ENCODE results near the gene ABCA12. TPM values are rescaled to one million over a fixed set of nuclear protein-coding genes. Genes with fewer than 3 reads are reported as not detected.

Gene ABCA12
- total and polyA plus RNA-seq, 5 donors from 2014 or later: not detected

DNA sequence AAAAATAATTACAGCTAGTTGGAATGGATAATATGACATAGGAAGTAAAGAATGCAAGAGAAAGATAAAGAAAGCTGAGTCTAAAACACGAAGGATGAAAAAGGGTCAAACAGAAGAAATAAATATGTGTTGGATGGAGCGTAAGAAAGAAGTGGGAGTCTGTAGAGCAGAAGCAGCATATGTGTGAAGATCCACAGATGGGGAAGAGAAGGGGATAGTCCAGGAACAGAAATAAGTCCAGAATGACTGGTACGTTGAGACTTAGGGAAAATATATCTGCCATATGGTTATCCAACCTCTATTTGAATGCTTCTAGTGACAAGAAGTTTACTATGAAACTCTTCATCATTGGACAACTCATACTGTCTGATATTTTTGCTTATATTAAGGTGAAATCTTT, 18.0 kb downstream of the ABCA12 start:
- no peaks in the 10 kb centered on the region for H3K4me1 ChIP-seq (ENCODE audit: control insufficient read depth, insufficient read depth, low read length, poor library complexity, severe bottlenecking)
- H3K27ac ChIP-seq (ENCODE audit: insufficient read depth, low read length, poor library complexity, severe bottlenecking): no peak overlapping the region
- H3K9me3 ChIP-seq (ENCODE audit: control insufficient read depth in 2 of 2, low read length in 2 of 2): peaks cover 0 to 1% of the 10 kb centered on the region in 2 experiments
- H3K4me3 Mint-ChIP-seq: no peak overlapping the region
- H3K4me1 Mint-ChIP-seq: no peaks in the 10 kb centered on the region
- H3K27me3 Mint-ChIP-seq: no peaks in the 10 kb centered on the region
- DNase-seq (no peak), ATAC-seq (ENCODE audit: low read depth in 2 of 2) (no peak)
- H3K9me3 Mint-ChIP-seq: peaks cover 0 to 14% (median 4%) of the 10 kb centered on the region in 7 donors
- H3K27me3 ChIP-seq (ENCODE audit: control insufficient read depth, insufficient read depth, low read length): no peaks in the 10 kb centered on the region
- no peak overlapping the region for H3K4me3 ChIP-seq (ENCODE audit: low read depth, low read length)
- H3K36me3 Mint-ChIP-seq: no peaks in the 10 kb centered on the region
- H3K27ac Mint-ChIP-seq: no peak overlapping the region
- no peaks in the 10 kb centered on the region for H3K36me3 ChIP-seq (ENCODE audit: control insufficient read depth, insufficient read depth, low read length)

DNA sequence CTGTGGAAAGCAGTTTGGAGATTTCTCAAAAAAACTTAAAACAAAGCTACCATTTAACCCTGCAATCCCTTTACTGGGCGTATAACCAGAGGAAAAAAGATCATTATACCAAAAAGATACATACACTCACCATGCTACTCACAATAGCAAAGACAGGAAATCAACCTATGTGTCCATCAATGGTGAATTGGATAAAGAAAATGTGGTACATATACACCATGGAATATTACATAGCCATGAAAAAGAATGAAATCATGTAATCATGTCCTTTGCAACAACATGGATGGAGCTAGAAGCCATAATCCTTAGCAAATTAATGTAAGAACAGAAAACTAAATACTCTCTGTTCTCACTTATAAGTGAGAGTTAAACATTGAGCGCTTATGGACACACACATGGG, 18.6 kb downstream of the ABCA12 start:
- no peak overlapping the region for H3K27ac ChIP-seq (ENCODE audit: insufficient read depth, low read length, poor library complexity, severe bottlenecking)
- Mint-ChIP-seq H3K36me3 (no peaks in the 10 kb centered on the region), H3K9me3 (peaks cover 0 to 14% (median 4%) of the 10 kb centered on the region in 7 donors), H3K4me3 (no peak overlapping the region), H3K27ac (no peak overlapping the region), H3K4me1 (no peaks in the 10 kb centered on the region), H3K27me3 (no peaks in the 10 kb centered on the region)
- ATAC-seq (ENCODE audit: low read depth in 2 of 2): no peak
- H3K36me3 ChIP-seq (ENCODE audit: control insufficient read depth, insufficient read depth, low read length): no peaks in the 10 kb centered on the region
- H3K9me3 ChIP-seq (ENCODE audit: control insufficient read depth in 2 of 2, low read length in 2 of 2): peaks cover 0 to 1% of the 10 kb centered on the region in 2 experiments
- DNase-seq: no peak
- H3K27me3 ChIP-seq (ENCODE audit: control insufficient read depth, insufficient read depth, low read length): no peaks in the 10 kb centered on the region
- H3K4me1 ChIP-seq (ENCODE audit: control insufficient read depth, insufficient read depth, low read length, poor library complexity, severe bottlenecking): no peaks in the 10 kb centered on the region
- no peak overlapping the region for H3K4me3 ChIP-seq (ENCODE audit: low read depth, low read length)

DNA sequence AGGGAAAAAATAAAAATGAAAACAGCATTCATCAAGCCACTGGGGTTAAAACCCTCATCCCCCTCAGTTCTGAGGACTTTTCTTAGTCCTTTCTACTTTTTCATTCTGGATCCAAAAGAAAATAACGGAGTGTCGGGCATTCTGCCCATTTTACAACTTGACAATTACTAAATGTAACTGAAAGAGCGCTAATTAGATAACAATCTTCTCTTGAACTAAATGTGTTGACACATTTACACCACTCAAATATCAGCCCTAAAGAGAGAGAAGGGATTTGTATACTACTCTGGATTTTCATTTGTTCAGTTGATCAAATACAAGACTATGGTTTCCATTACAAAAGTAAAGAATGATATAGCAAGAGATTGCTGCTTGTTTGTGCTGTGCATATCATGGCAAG, 27.5 kb downstream of the ABCA12 start:
- Histone ChIP-seq H3K4me1 (ENCODE audit: control insufficient read depth, insufficient read depth, low read length, poor library complexity, severe bottlenecking) (no peaks in the 10 kb centered on the region), H3K4me3 (ENCODE audit: low read depth, low read length) (no peak overlapping the region), H3K9me3 (ENCODE audit: control insufficient read depth in 2 of 2, low read length in 2 of 2) (no peaks in the 10 kb centered on the region), H3K27me3 (ENCODE audit: control insufficient read depth, insufficient read depth, low read length) (no peaks in the 10 kb centered on the region), H3K36me3 (ENCODE audit: control insufficient read depth, insufficient read depth, low read length) (no peaks in the 10 kb centered on the region), H3K27ac (ENCODE audit: insufficient read depth, low read length, poor library complexity, severe bottlenecking) (no peak overlapping the region)
- Mint-ChIP-seq H3K27me3 (no peaks in the 10 kb centered on the region), H3K4me3 (no peak overlapping the region), H3K9me3 (peaks cover 0 to 2% (median 0%) of the 10 kb centered on the region in 7 donors), H3K36me3 (no peaks in the 10 kb centered on the region), H3K27ac (no peak overlapping the region), H3K4me1 (no peaks in the 10 kb centered on the region)
- DNase-seq (no peak), ATAC-seq (ENCODE audit: low read depth in 2 of 2) (no peak)

DNA sequence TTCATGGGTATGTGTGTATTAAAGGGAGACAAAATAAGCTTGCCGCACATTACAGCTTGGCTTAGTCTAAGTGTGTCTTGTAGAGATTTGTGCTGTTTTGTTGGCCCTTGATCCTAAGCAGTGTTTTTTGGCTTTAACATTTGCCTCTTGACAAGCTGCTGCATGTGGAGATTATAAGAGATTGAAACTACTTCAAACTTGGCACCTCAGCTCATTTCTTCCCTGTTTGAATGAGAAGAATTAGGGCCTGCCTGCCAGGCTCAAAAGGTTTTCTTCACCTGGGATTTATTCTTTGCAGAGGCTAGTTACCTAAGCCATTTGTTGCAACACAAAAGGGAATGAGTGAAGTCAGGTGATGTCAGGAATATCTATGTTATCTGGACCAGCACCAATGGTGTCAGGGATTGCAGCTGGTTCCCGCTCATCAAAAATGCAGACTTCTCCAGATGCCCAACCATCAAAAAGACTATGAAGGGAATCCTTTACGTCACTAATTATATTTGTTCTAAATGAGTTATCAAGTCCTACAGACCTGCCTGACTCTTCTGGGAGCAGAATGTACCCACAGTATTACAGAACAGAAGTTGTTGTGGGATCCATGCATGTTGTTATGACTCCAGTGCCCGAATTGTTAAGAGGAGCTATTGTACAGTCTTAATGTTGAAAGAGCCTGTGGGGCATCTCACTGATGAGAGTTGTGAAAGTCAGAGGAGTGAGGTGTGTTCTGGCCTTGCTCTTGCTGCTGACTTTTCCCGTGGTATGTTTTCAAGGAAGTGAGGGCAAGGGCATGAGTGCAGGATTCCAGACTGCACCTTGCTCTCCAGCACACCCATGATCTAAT, 31.0 kb downstream of the ABCA12 start:
- Histone ChIP-seq H3K27me3 (ENCODE audit: control insufficient read depth, insufficient read depth, low read length) (no peaks in the 10 kb centered on the region), H3K27ac (ENCODE audit: insufficient read depth, low read length, poor library complexity, severe bottlenecking) (no peak overlapping the region), H3K9me3 (ENCODE audit: control insufficient read depth in 2 of 2, low read length in 2 of 2) (no peaks in the 10 kb centered on the region), H3K36me3 (ENCODE audit: control insufficient read depth, insufficient read depth, low read length) (no peaks in the 10 kb centered on the region), H3K4me3 (ENCODE audit: low read depth, low read length) (no peak overlapping the region), H3K4me1 (ENCODE audit: control insufficient read depth, insufficient read depth, low read length, poor library complexity, severe bottlenecking) (no peaks in the 10 kb centered on the region)
- H3K27ac Mint-ChIP-seq: no peak overlapping the region
- no peak overlapping the region for H3K4me3 Mint-ChIP-seq
- no peaks in the 10 kb centered on the region for H3K36me3 Mint-ChIP-seq
- no peaks in the 10 kb centered on the region for H3K27me3 Mint-ChIP-seq
- no peak for ATAC-seq (ENCODE audit: low read depth in 2 of 2)
- H3K9me3 Mint-ChIP-seq: peaks cover 0 to 2% (median 0%) of the 10 kb centered on the region in 7 donors
- no peak for DNase-seq
- no peaks in the 10 kb centered on the region for H3K4me1 Mint-ChIP-seq

DNA sequence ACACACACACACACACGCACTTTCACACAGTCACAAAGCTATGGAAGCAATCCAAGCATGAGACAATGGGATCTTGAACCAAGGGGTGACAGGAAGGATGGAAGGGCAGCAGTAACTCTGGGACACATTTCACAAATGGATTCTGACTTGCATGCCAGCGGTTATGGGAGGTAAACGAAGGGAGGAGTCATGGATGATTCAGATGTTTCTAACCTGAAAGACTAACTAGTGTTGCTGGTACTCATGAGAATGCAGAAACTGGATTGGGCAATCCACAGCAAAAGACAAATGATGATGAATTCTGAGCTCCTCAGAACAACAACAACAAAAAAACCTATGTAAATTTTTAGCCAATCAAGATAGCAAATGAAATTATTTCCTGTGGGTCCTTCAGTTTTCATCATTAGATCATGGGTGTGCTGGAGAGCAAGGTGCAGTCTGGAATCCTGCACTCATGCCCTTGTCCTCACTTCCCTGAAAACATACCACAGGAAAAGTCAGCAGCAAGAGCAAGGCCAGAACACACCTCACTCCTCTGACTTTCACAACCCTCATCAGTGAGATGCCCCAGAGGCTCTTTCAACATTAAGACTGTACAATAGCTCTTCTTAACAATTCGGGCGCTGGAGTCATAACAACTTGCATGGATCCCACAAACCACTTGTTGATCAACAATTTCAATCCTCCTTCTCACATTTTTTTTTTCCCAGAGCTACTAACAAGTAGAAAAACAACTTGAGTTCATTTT, 32.6 kb downstream of the ABCA12 start:
- Mint-ChIP-seq H3K36me3 (no peaks in the 10 kb centered on the region), H3K4me1 (no peaks in the 10 kb centered on the region), H3K9me3 (no peaks in the 10 kb centered on the region), H3K27me3 (no peaks in the 10 kb centered on the region), H3K27ac (no peak overlapping the region), H3K4me3 (no peak overlapping the region)
- Histone ChIP-seq H3K4me1 (ENCODE audit: control insufficient read depth, insufficient read depth, low read length, poor library complexity, severe bottlenecking) (no peaks in the 10 kb centered on the region), H3K36me3 (ENCODE audit: control insufficient read depth, insufficient read depth, low read length) (no peaks in the 10 kb centered on the region), H3K4me3 (ENCODE audit: low read depth, low read length) (no peak overlapping the region), H3K27me3 (ENCODE audit: control insufficient read depth, insufficient read depth, low read length) (no peaks in the 10 kb centered on the region), H3K9me3 (ENCODE audit: control insufficient read depth in 2 of 2, low read length in 2 of 2) (no peaks in the 10 kb centered on the region), H3K27ac (ENCODE audit: insufficient read depth, low read length, poor library complexity, severe bottlenecking) (no peak overlapping the region)
- no peak for ATAC-seq (ENCODE audit: low read depth in 2 of 2)
- DNase-seq: no peak

DNA sequence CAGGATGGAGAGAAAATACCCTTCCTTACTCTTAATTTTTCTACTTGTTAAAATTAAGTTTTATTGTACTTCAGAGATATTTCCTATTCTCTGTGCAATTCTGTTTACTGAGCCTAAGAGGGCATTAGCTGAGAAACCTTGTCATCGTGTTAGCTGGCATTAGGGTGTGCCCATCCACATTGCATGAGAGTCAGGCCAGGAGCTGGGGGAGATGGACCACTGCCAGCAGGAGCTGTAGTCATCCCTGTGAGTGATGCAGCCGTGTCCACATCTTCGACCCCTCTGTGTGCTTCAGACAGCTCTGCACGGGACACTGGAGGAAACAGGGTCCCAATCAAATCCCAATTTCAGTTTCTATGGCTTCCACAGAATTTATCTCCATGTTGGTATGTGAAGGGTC, 34.2 kb downstream of the ABCA12 start:
- H3K36me3 Mint-ChIP-seq: no peaks in the 10 kb centered on the region
- H3K4me3 ChIP-seq (ENCODE audit: low read depth, low read length): no peak overlapping the region
- H3K27me3 ChIP-seq (ENCODE audit: control insufficient read depth, insufficient read depth, low read length): no peaks in the 10 kb centered on the region
- no peaks in the 10 kb centered on the region for H3K9me3 ChIP-seq (ENCODE audit: control insufficient read depth in 2 of 2, low read length in 2 of 2)
- H3K27ac Mint-ChIP-seq: peak overlapping the region in 1 of 3 donors; percentile 6
- no peaks in the 10 kb centered on the region for H3K27me3 Mint-ChIP-seq
- no peaks in the 10 kb centered on the region for H3K4me1 Mint-ChIP-seq
- no peaks in the 10 kb centered on the region for H3K4me1 ChIP-seq (ENCODE audit: control insufficient read depth, insufficient read depth, low read length, poor library complexity, severe bottlenecking)
- no peak overlapping the region for H3K4me3 Mint-ChIP-seq
- H3K9me3 Mint-ChIP-seq: peaks cover 0 to 2% (median 0%) of the 10 kb centered on the region in 7 donors
- ATAC-seq (ENCODE audit: low read depth in 2 of 2): no peak
- no peaks in the 10 kb centered on the region for H3K36me3 ChIP-seq (ENCODE audit: control insufficient read depth, insufficient read depth, low read length)
- no peak overlapping the region for H3K27ac ChIP-seq (ENCODE audit: insufficient read depth, low read length, poor library complexity, severe bottlenecking)
- DNase-seq: no peak

- no peaks in the 10 kb centered on the region for H3K9me3 ChIP-seq (ENCODE audit: control insufficient read depth in 2 of 2, low read length in 2 of 2)
- H3K4me1 ChIP-seq (ENCODE audit: control insufficient read depth, insufficient read depth, low read length, poor library complexity, severe bottlenecking): no peaks in the 10 kb centered on the region
- no peaks in the 10 kb centered on the region for H3K27me3 ChIP-seq (ENCODE audit: control insufficient read depth, insufficient read depth, low read length)
- DNase-seq: no peak
- no peak for ATAC-seq (ENCODE audit: low read depth in 2 of 2)
- no peak overlapping the region for H3K27ac ChIP-seq (ENCODE audit: insufficient read depth, low read length, poor library complexity, severe bottlenecking)
- Mint-ChIP-seq H3K27ac (no peak overlapping the region), H3K27me3 (no peaks in the 10 kb centered on the region), H3K4me1 (no peaks in the 10 kb centered on the region), H3K4me3 (no peak overlapping the region), H3K9me3 (peaks cover 0 to 2% (median 0%) of the 10 kb centered on the region in 7 donors), H3K36me3 (no peaks in the 10 kb centered on the region)
- H3K36me3 ChIP-seq (ENCODE audit: control insufficient read depth, insufficient read depth, low read length): no peaks in the 10 kb centered on the region
- H3K4me3 ChIP-seq (ENCODE audit: low read depth, low read length): no peak overlapping the region
Measured at GRCh38 chr2:215098875-215099274, 39.6 kb downstream of the ABCA12 start.
